ENCODE results near the gene SH3YL1. TPM values are rescaled to one million over a fixed set of nuclear protein-coding genes. Genes with fewer than 3 reads are reported as not detected.

Gene SH3YL1
- polyA plus RNA-seq, 1 donor (not counting 4 experiments of a cell fraction or from before 2014, with no cell fraction given) = 41.8 TPM

DNA sequence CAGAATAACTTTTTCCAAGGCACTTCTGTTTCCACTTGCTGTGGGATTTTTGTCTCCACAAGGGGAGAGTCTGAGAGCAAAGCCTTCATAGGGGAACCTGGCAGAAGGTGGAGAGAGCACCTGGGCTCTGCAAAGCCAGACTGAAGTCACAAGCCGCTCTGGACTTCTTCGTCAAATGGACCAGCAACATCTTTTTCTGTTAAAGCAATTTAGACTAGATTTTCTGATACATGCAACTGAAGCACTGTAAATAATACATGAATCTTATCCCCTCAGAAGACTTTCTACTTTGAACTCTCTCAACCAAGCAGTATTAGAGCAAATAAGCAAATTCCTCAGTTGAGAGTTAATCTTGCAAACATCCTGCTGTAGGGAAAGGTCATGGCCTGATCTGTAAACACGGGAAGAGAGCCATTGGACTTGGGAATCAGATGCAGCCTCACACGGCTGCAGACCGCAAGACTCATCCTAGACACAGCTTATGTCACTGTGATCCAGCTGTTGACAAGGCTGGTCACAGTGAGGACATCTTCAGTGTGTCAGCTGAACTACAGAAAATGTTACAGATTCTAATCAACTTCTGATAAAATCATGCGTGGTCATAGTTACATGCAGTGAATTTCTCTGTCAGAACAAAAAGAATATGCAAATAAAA, 3.2 kb downstream of the SH3YL1 start:
- Histone ChIP-seq H3K9me1 (ENCODE audit: control insufficient read depth, extremely low read depth, insufficient read depth, low read length) (no peaks in the 10 kb centered on the region), H3K27me3 (ENCODE audit: control insufficient read depth, extremely low read depth, insufficient read depth, low read length) (no peaks in the 10 kb centered on the region), H3K4me2 (ENCODE audit: control insufficient read depth, extremely low read depth, insufficient read depth, low read depth, low read length) (no peak overlapping the region), H4K20me1 (ENCODE audit: control insufficient read depth, extremely low read depth, insufficient read depth, low read length) (no peaks in the 10 kb centered on the region), H3K9me3 (ENCODE audit: control insufficient read depth, low read depth, low read length) (no peaks in the 10 kb centered on the region), H3K9ac (ENCODE audit: control insufficient read depth, extremely low read depth, insufficient read depth, low read length) (no peak overlapping the region), H3K27ac (ENCODE audit: control insufficient read depth, insufficient read depth, low read length) (no peak overlapping the region), H3K4me3 (ENCODE audit: control insufficient read depth in 2 of 3, extremely low read depth in 1 of 3, insufficient read depth in 2 of 3, low read depth in 1 of 3, low read length in 3 of 3) (no peak overlapping the region), H2AFZ (ENCODE audit: control insufficient read depth, low read length) (no peak overlapping the region), H3K4me1 (ENCODE audit: control insufficient read depth, extremely low read depth, insufficient read depth, low read length) (peaks cover 13% of the 10 kb centered on the region), H3K79me2 (ENCODE audit: control insufficient read depth, insufficient read depth, low read length) (peaks cover 22% of the 10 kb centered on the region), H3K36me3 (ENCODE audit: control insufficient read depth in 2 of 2, extremely low read depth in 1 of 2, insufficient read depth in 2 of 2, low read length in 2 of 2) (peaks cover 2 to 3% of the 10 kb centered on the region in 2 experiments)
- TF ChIP-seq, protein P1, sequence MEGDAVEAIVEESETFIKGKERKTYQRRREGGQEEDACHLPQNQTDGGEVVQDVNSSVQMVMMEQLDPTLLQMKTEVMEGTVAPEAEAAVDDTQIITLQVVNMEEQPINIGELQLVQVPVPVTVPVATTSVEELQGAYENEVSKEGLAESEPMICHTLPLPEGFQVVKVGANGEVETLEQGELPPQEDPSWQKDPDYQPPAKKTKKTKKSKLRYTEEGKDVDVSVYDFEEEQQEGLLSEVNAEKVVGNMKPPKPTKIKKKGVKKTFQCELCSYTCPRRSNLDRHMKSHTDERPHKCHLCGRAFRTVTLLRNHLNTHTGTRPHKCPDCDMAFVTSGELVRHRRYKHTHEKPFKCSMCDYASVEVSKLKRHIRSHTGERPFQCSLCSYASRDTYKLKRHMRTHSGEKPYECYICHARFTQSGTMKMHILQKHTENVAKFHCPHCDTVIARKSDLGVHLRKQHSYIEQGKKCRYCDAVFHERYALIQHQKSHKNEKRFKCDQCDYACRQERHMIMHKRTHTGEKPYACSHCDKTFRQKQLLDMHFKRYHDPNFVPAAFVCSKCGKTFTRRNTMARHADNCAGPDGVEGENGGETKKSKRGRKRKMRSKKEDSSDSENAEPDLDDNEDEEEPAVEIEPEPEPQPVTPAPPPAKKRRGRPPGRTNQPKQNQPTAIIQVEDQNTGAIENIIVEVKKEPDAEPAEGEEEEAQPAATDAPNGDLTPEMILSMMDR (optimal IDR thresholded peaks at IDR 0.05 in 1 of 3, IDR thresholded peaks at IDR 0.05 in 1 of 3, conservative IDR thresholded peaks at IDR 0.05 in 1 of 3; ENCODE audit: extremely low read depth in 1 of 3, insufficient read depth in 2 of 3, low read length in 3 of 3) = no peak
- no peak for TF ChIP-seq EZH2 (IDR thresholded peaks at IDR 0.05; ENCODE audit: low read length)
- FAIRE-seq (no peak), DNase-seq (ENCODE audit: low read depth, low spot score) (no peak)
- dilution Hi-C loops (cut with MboI; ENCODE audit: extremely low pct_ligation_motif_present, low sequenced_read_pairs) = no loop called here

GRCh38 chr2:259789-260331, 4.0 kb downstream of the SH3YL1 start:
- no peak overlapping the region for H3K9ac ChIP-seq (ENCODE audit: control insufficient read depth, extremely low read depth, insufficient read depth, low read length)
- H3K79me2 ChIP-seq (ENCODE audit: control insufficient read depth, insufficient read depth, low read length) = peaks cover 14% of the 10 kb centered on the region
- dilution Hi-C loops (cut with MboI; ENCODE audit: extremely low pct_ligation_motif_present, low sequenced_read_pairs) = no loop called here
- no peak overlapping the region for H3K27ac ChIP-seq (ENCODE audit: control insufficient read depth, insufficient read depth, low read length)
- no peak for TF ChIP-seq EZH2 (IDR thresholded peaks at IDR 0.05; ENCODE audit: low read length)
- TF ChIP-seq, protein P1 (optimal IDR thresholded peaks at IDR 0.05 in 1 of 3, IDR thresholded peaks at IDR 0.05 in 1 of 3, conservative IDR thresholded peaks at IDR 0.05 in 1 of 3; ENCODE audit: extremely low read depth in 1 of 3, insufficient read depth in 2 of 3, low read length in 3 of 3) = no peak
- H3K9me1 ChIP-seq (ENCODE audit: control insufficient read depth, extremely low read depth, insufficient read depth, low read length) = no peaks in the 10 kb centered on the region
- H3K4me2 ChIP-seq (ENCODE audit: control insufficient read depth, extremely low read depth, insufficient read depth, low read depth, low read length) = no peak overlapping the region
- H3K9me3 ChIP-seq (ENCODE audit: control insufficient read depth, low read depth, low read length) = no peaks in the 10 kb centered on the region
- H3K27me3 ChIP-seq (ENCODE audit: control insufficient read depth, extremely low read depth, insufficient read depth, low read length) = no peaks in the 10 kb centered on the region
- H3K4me1 ChIP-seq (ENCODE audit: control insufficient read depth, extremely low read depth, insufficient read depth, low read length) = peaks cover 13% of the 10 kb centered on the region
- no peak overlapping the region for H2AFZ ChIP-seq (ENCODE audit: control insufficient read depth, low read length)
- FAIRE-seq = no peak
- no peaks in the 10 kb centered on the region for H4K20me1 ChIP-seq (ENCODE audit: control insufficient read depth, extremely low read depth, insufficient read depth, low read length)
- no peak overlapping the region for H3K4me3 ChIP-seq (ENCODE audit: control insufficient read depth in 2 of 3, extremely low read depth in 1 of 3, insufficient read depth in 2 of 3, low read depth in 1 of 3, low read length in 3 of 3)
- DNase-seq (ENCODE audit: low read depth, low spot score) = no peak
- peaks cover 2 to 3% of the 10 kb centered on the region in 2 experiments for H3K36me3 ChIP-seq (ENCODE audit: control insufficient read depth in 2 of 2, extremely low read depth in 1 of 2, insufficient read depth in 2 of 2, low read length in 2 of 2)
